MM.1S (cell line): ENCODE measurements around the gene TRPC3.

ENCODE experiments used
- DNase-seq: peaks from one replicate; pipeline ENCODE4 v3.0.0-alpha.2; 2015
- H2AFZ ChIP-seq: fragments of 300-600 bp; sonication (generic); 2 replicates; pipeline ENCODE4 v1.6.0; 2016; ENCODE audit warnings: antibody characterized with exemption, low read length
- H3F3A ChIP-seq: fragments of 300-600 bp; sonication (generic); 2 replicates; pipeline ENCODE4 v1.6.1; 2016; ENCODE audit warnings: mild to moderate bottlenecking, antibody characterized with exemption, low read length, moderate library complexity, mixed read lengths; ENCODE audit not compliant: insufficient read depth
- H3K27ac ChIP-seq: fragments of 300-600 bp; sonication (generic); 2 replicates; pipeline ENCODE4 v1.5.1; 2016; ENCODE audit warnings: mild to moderate bottlenecking, low read length
- H3K27me3 ChIP-seq: fragments of 300-600 bp; sonication (generic); replicated peaks from 2 replicates; pipeline ENCODE4 v1.6.0; 2016; ENCODE audit warnings: low read length; ENCODE audit not compliant: insufficient read depth
- H3K36me3 ChIP-seq: fragments of 300-600 bp; sonication (generic); replicated peaks from 2 replicates; pipeline ENCODE4 v1.6.1; 2016; ENCODE audit warnings: mild to moderate bottlenecking, low read length, mixed read lengths; ENCODE audit not compliant: insufficient read depth
- H3K4me1 ChIP-seq: fragments of 300-600 bp; sonication (generic); 2 replicates; pipeline ENCODE4 v1.6.1; 2016; ENCODE audit warnings: low read length, mixed read lengths
- H3K4me2 ChIP-seq: fragments of 300-600 bp; sonication (generic); 2 replicates; pipeline ENCODE4 v1.6.0; 2016; ENCODE audit warnings: low read depth, low read length
- H3K4me3 ChIP-seq: fragments of 300-600 bp; sonication (generic); 2 replicates; pipeline ENCODE4 v1.5.1; 2016; ENCODE audit warnings: low read length, mixed read lengths
- H3K79me2 ChIP-seq: fragments of 300-600 bp; sonication (generic); 2 replicates; pipeline ENCODE4 v1.6.1; 2016; ENCODE audit warnings: mixed run types, low read length, mixed read lengths
- H3K9ac ChIP-seq: fragments of 300-600 bp; sonication (generic); 2 replicates; pipeline ENCODE4 v1.6.1; 2016; ENCODE audit warnings: low read length, mixed read lengths
- H3K9me2 ChIP-seq: fragments of 300-600 bp; sonication (generic); replicated peaks from 2 replicates; pipeline ENCODE4 v1.6.1; 2016; ENCODE audit warnings: mild to moderate bottlenecking, low read length, mixed read lengths; ENCODE audit not compliant: insufficient read depth
- H3K9me3 ChIP-seq: fragments of 300-600 bp; sonication (generic); replicated peaks from 2 replicates; pipeline ENCODE4 v1.6.1; 2016; ENCODE audit warnings: mild to moderate bottlenecking, low read length, mixed read lengths; ENCODE audit not compliant: insufficient read depth
- H4K20me1 ChIP-seq: fragments of 300-600 bp; sonication (generic); 2 replicates; pipeline ENCODE4 v1.6.1; 2016; ENCODE audit warnings: mild to moderate bottlenecking, low read length, moderate library complexity, mixed read lengths; ENCODE audit not compliant: insufficient read depth
- CTCF ChIP-seq: fragments of 300-600 bp; sonication (generic); IDR thresholded peaks from 2 replicates; pipeline ENCODE4 v1.5.1; 2016; ENCODE audit warnings: antibody characterized with exemption, low read length, mixed read lengths
- EZH2 ChIP-seq: fragments of 300-600 bp; sonication (generic); optimal IDR thresholded peaks from 2 replicates; pipeline ENCODE3; 2017; ENCODE audit warnings: low read depth, mild to moderate bottlenecking, antibody characterized with exemption, low read length, mixed read lengths
- EZH2phosphoT487 ChIP-seq: fragments of 300-600 bp; sonication (generic); IDR thresholded peaks from 2 replicates; pipeline ENCODE4 v1.6.1; 2018; ENCODE audit warnings: antibody characterized with exemption, low read length

TRPC3 gene

GRCh38 chr4:121860121-121860520 lies 91.7 kb downstream of the TRPC3 start:
- Histone ChIP-seq H4K20me1 (no peaks in the 10 kb centered on the region), H3K9me3 (no peaks in the 10 kb centered on the region), H3K27me3 (no peaks in the 10 kb centered on the region), H3K9ac (no peak overlapping the region), H3F3A (no peaks in the 10 kb centered on the region), H2AFZ (no peak overlapping the region), H3K4me2 (no peak overlapping the region), H3K27ac (no peak overlapping the region), H3K36me3 (no peaks in the 10 kb centered on the region; the same call in none of the 2 replicates), H3K4me3 (no peak overlapping the region), H3K9me2 (no peaks in the 10 kb centered on the region), H3K4me1 (no peaks in the 10 kb centered on the region), H3K79me2 (no peaks in the 10 kb centered on the region)
- DNase-seq = no peak
- no peak for TF ChIP-seq EZH2phosphoT487
- no peak for TF ChIP-seq EZH2
- no peak for TF ChIP-seq CTCF

GRCh38 chr4:121851354-121851753 lies 100.5 kb downstream of the TRPC3 start:
- Histone ChIP-seq H3K27me3 (no peaks in the 10 kb centered on the region), H3K36me3 (no peaks in the 10 kb centered on the region), H3K4me1 (no peaks in the 10 kb centered on the region), H3K27ac (no peak overlapping the region), H3K4me3 (no peak overlapping the region), H3K79me2 (no peaks in the 10 kb centered on the region), H4K20me1 (no peaks in the 10 kb centered on the region), H3F3A (no peaks in the 10 kb centered on the region), H3K4me2 (no peak overlapping the region), H3K9me2 (no peaks in the 10 kb centered on the region), H3K9ac (no peak overlapping the region), H3K9me3 (no peaks in the 10 kb centered on the region), H2AFZ (no peak overlapping the region)
- no peak for DNase-seq
- TF ChIP-seq EZH2 (no peak), CTCF (no peak), EZH2phosphoT487 (no peak)

- no peaks in the 10 kb centered on the region for H3K4me1 ChIP-seq
- no peak overlapping the region for H3K9ac ChIP-seq
- DNase-seq = no peak
- H3K36me3 ChIP-seq = no peaks in the 10 kb centered on the region
- H3K4me2 ChIP-seq = no peak overlapping the region
- H3F3A ChIP-seq = no peaks in the 10 kb centered on the region
- no peaks in the 10 kb centered on the region for H3K9me3 ChIP-seq
- no peak overlapping the region for H3K4me3 ChIP-seq
- TF ChIP-seq EZH2 (no peak), EZH2phosphoT487 (no peak), CTCF (no peak)
- no peaks in the 10 kb centered on the region for H3K9me2 ChIP-seq
- H3K27ac ChIP-seq = no peak overlapping the region
- no peaks in the 10 kb centered on the region for H3K27me3 ChIP-seq
- no peaks in the 10 kb centered on the region for H3K79me2 ChIP-seq
- H4K20me1 ChIP-seq = no peaks in the 10 kb centered on the region
- H2AFZ ChIP-seq = no peak overlapping the region
Measured at GRCh38 chr4:121846662-121847061, 105.2 kb downstream of the TRPC3 start.
